GM12878 (cell line): Measurements from ENCODE around the gene LRRC8D. TPM values are rescaled to one million over a fixed set of nuclear protein-coding genes. Genes with fewer than 3 reads are reported as not detected.

Experiments used
- ATAC-seq: fragments of 200-7000 bp; cut with Tn5 transposase; 3 replicates; pipeline ENCODE4 v1.9.1; 2020; ENCODE audit warnings: mild to moderate bottlenecking, moderate library complexity
- BruUV-seq: library from RNA; stranded (reverse); fragments of 400-500 nt; replicated peaks from 2 replicates; lab custom pipeline; 2021; lab: Mats Ljungman, UMichigan
- CTCF ChIA-PET: fragments of 300-600 bp; sonication (Branson Sonifier 250); formaldehyde crosslinking; extraction: SDS; loops from one replicate; lab custom pipeline; 2021; ENCODE audit warnings: inconsistent platforms; lab: Yijun Ruan, JAX
- POLR2A ChIA-PET: fragments of 350-600 bp; formaldehyde crosslinking; extraction: SDS; loops from one replicate; lab custom pipeline; 2021; ENCODE audit warnings: inconsistent platforms; lab: Charles Lee
- RAD21 ChIA-PET: fragments of 300-600 bp; sonication (Branson Sonifier 250); formaldehyde crosslinking; loops from one replicate; lab custom pipeline; 2023; ENCODE audit warnings: antibody characterized with exemption; ENCODE audit not compliant: unreplicated experiment; lab: Charles Lee
- SMC1A ChIA-PET: fragments of 300-600 bp; sonication (Branson Sonifier 250); formaldehyde crosslinking; loops from one replicate; lab custom pipeline; 2023; ENCODE audit not compliant: unreplicated experiment, uncharacterized antibody; lab: Charles Lee
- DNase-seq: peaks from one replicate; pipeline ENCODE4 v3.0.0-alpha.2; 2011; ENCODE audit warnings: low read depth, low spot score
- FAIRE-seq: peaks from 3 replicates; lab custom pipeline; 2011; peaks lifted over from hg19 to GRCh38; lab: Jason Lieb, UNC
- H2AFZ ChIP-seq: 2 replicates; pipeline ENCODE4 v1.6.0; 2011; ENCODE audit warnings: low read depth, low read length, control low read depth; ENCODE audit not compliant: control insufficient read depth
- H3K27ac ChIP-seq: 2 replicates; pipeline ENCODE4 v1.5.1; 2011; ENCODE audit warnings: control low read depth; ENCODE audit not compliant: control insufficient read depth, insufficient read depth
- H3K27me3 ChIP-seq, 2 experiments: replicated peaks in 1 of 2; 2 replicates each; pipeline versions ENCODE4 v1.6.0 to v1.6.1; 2011; ENCODE audit warnings: low read length in 1 of 2; ENCODE audit not compliant: control insufficient read depth in 2 of 2, insufficient read depth in 2 of 2
- H3K36me3 ChIP-seq, 2 experiments: 2 replicates each; pipeline ENCODE4 v1.5.1; 2011; ENCODE audit warnings: low read length in 1 of 2; ENCODE audit not compliant: control insufficient read depth in 2 of 2, insufficient read depth in 2 of 2
- H3K4me1 ChIP-seq: 2 replicates; pipeline ENCODE4 v1.6.1; 2011; ENCODE audit warnings: mild to moderate bottlenecking, low read length, moderate library complexity, mixed read lengths; ENCODE audit not compliant: control insufficient read depth, insufficient read depth
- H3K4me2 ChIP-seq: 2 replicates; pipeline ENCODE4 v1.6.0; 2011; ENCODE audit warnings: control low read depth; ENCODE audit not compliant: control insufficient read depth, insufficient read depth
- H3K4me3 ChIP-seq: fragments of 200-600 bp; sonication (generic); 2 replicates; pipeline ENCODE4 v1.5.1; 2016
- H3K79me2 ChIP-seq: 2 replicates; pipeline ENCODE4 v1.6.0; 2011; ENCODE audit warnings: low read length; ENCODE audit not compliant: control insufficient read depth, insufficient read depth
- H3K9ac ChIP-seq: 2 replicates; pipeline ENCODE4 v1.8.0; 2011; ENCODE audit warnings: low read length, control low read depth, mixed read lengths; ENCODE audit not compliant: control insufficient read depth, insufficient read depth
- H3K9me3 ChIP-seq: replicated peaks from 3 replicates; pipeline ENCODE4 v1.5.1; 2011; ENCODE audit warnings: mild to moderate bottlenecking, low read length; ENCODE audit not compliant: control insufficient read depth, insufficient read depth
- H4K20me1 ChIP-seq: 2 replicates; pipeline ENCODE4 v1.6.0; 2011; ENCODE audit not compliant: control insufficient read depth, insufficient read depth
- ATF7 ChIP-seq: fragments of 450-650 bp; IDR thresholded peaks from 2 replicates; pipeline ENCODE4 v1.6.1; 2016; ENCODE audit warnings: low read depth, mild to moderate bottlenecking
- CHD2 ChIP-seq: IDR thresholded peaks from 2 replicates; pipeline ENCODE4 v1.6.1; 2011; ENCODE audit warnings: low read depth, low read length, improper control_type of control experiment, borderline replicate concordance
- CREM ChIP-seq: IDR thresholded peaks from 2 replicates; pipeline ENCODE4 v1.6.1; 2014; ENCODE audit warnings: antibody characterized with exemption, low read depth
- EP300 ChIP-seq, 2 experiments: fragments of 150-350 bp in 1 of 2; IDR thresholded peaks; 2 replicates each; pipeline ENCODE4 v1.6.1; 2011 to 2012; ENCODE audit warnings: low read depth in 2 of 2, low read length in 2 of 2, borderline replicate concordance in 1 of 2, improper control_type of control experiment in 1 of 2, inconsistent platforms in 1 of 2; ENCODE audit not compliant: control insufficient read depth in 1 of 2
- FOXK2 ChIP-seq: fragments of 450-650 bp; IDR thresholded peaks from 2 replicates; pipeline ENCODE4 v1.6.1; 2017; ENCODE audit warnings: mild to moderate bottlenecking, moderate library complexity
- HDAC6 ChIP-seq: fragments of 200-600 bp; sonication (generic); IDR thresholded peaks from one replicate; pipeline ENCODE4 v1.8.0; 2017; ENCODE audit warnings: antibody characterized with exemption; ENCODE audit not compliant: unreplicated experiment
- NR2F1 ChIP-seq: fragments of 450-650 bp; conservative IDR thresholded peaks from 2 replicates; pipeline ENCODE4 v1.6.1; 2017; ENCODE audit warnings: mild to moderate bottlenecking
- PAX5 ChIP-seq: IDR thresholded peaks from 2 replicates; pipeline ENCODE4 v1.6.1; 2011; ENCODE audit warnings: low read depth, low read length, borderline replicate concordance
- PBX3 ChIP-seq: IDR thresholded peaks from 2 replicates; pipeline ENCODE4 v1.6.1; 2011; ENCODE audit warnings: mild to moderate bottlenecking, low read depth, low read length, moderate library complexity; ENCODE audit not compliant: insufficient replicate concordance
- POU2F2 ChIP-seq: IDR thresholded peaks from 3 replicates; pipeline ENCODE4 v1.6.1; 2011; ENCODE audit warnings: low read depth, mild to moderate bottlenecking, low read length, borderline replicate concordance
- TCF3 ChIP-seq: IDR thresholded peaks from 2 replicates; pipeline ENCODE4 v1.6.1; 2012; ENCODE audit warnings: low read depth, mild to moderate bottlenecking, low read length, borderline replicate concordance; ENCODE audit not compliant: insufficient read depth
- YBX1 ChIP-seq: fragments of 450-650 bp; IDR thresholded peaks from 2 replicates; pipeline ENCODE4 v1.6.1; 2016; ENCODE audit warnings: antibody characterized with exemption
- YY1 ChIP-seq: IDR thresholded peaks from 2 replicates; pipeline ENCODE4 v1.6.1; 2011; ENCODE audit warnings: low read depth, mild to moderate bottlenecking, low read length
- ZNF274 ChIP-seq: IDR thresholded peaks from one replicate; pipeline ENCODE4 v1.8.0; 2011; ENCODE audit not compliant: insufficient read length, insufficient read depth
- WGBS: methylation state at CpG from one replicate; pipeline ENCODE4 v1.1.6; 2016; ENCODE audit warnings: low lambda C conversion rate; ENCODE audit not compliant: insufficient replicate concordance, insufficient coverage; ENCODE audit errors: missing lambda C conversion rate; 5-methylcytosine and 5-hydroxymethylcytosine counted together
- in situ Hi-C: fragments of 300-500 bp; cut with MboI; formaldehyde crosslinking; loops from 9 replicates; pipeline ENCODE4 v1.14.3; 2018; ENCODE audit warnings: mixed read lengths
- intact Hi-C: fragments of 100-400 bp; cut with micrococcal nuclease; formaldehyde crosslinking; loops from one replicate; pipeline ENCODE4 v1.14.2; 2022; ENCODE audit not compliant: unreplicated experiment
- polyA plus RNA-seq, 11 experiments: library from polyadenylated mRNA; depleted of rRNA in 4 of 11; unstranded in 6 of 11; stranded (reverse) in 5 of 11; fragments of >200 nt; fragmentation: Nextera tagmentation in 4 of 11; fragmentation: Illumina TruSeq in 1 of 11; extraction: Ambion mirVana in 4 of 11; extraction: Trizol in 1 of 11; gene quantifications; 1 replicate in 1 of 11; 2 replicates in 10 of 11; pipeline versions ENCODE4 v1.2.1 to v1.2.3, GENCODE V29; 2011 to 2016; ENCODE audit warnings: inconsistent platforms in 2 of 11, missing spikeins in 2 of 11, low read depth in 1 of 11
- total RNA-seq, 4 experiments: library from RNA; depleted of rRNA in 3 of 4; stranded (reverse); fragments of >200 nt in 3 of 4; fragmentation: Illumina TruSeq in 1 of 4; extraction: Trizol in 1 of 4; gene quantifications; 2 replicates each; pipeline versions ENCODE4 v1.2.1 to v1.2.3, GENCODE V29; 2013 to 2021

The LRRC8D gene
- total and polyA plus RNA-seq, 10 of the 15 experiments (the other 5 are each of a cell fraction or from before 2014, with no cell fraction given): 5.6 to 44.1 (median 26.8) TPM

DNA sequence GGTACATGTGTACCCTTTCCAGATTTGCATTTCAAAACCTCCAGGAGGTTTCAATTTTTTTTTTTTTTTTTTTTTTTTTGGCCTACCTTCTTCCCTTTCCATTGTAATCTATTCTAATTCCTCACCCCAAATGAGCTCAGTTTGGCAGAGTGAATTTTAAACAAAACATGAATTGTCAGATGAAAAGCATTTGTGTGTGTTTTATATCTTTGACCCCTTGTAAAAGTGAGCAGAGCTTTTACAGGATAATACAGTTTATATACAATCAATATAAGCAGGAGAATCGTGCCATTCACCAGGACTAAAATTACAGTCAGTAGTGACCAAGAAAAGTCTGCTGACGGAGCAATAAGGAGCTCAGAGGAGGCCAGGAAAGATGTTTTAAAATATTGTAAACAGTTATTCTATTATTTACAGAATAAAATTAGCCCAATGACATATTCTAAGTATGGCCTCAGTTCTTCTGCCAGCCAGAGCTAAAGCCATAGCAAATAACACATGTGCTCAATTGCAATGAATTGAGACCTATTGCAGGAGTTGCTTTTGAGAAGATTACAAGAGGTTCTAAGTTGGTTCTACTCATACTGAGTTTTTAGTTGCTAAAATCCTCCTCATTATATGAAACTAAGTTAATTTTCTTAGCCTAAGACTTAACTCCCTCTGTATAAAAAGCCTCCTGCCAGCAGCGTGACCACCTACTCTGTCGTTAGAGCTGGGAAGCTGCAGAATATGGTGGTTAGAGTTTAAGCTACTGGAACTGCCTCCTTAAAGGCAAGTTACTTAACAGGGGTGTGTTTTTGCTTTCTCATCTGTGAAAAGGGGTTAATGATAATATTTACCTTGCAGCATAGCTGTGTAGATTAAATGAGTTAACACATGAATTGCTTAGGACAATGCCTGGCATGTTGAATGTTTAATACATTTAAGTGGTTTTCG is 123.3 kb downstream of the LRRC8D start:
- in situ Hi-C loops: no loop called here
- Histone ChIP-seq H3K27ac (no peak overlapping the region), H3K9me3 (no peaks in the 10 kb centered on the region), H3K79me2 (no peaks in the 10 kb centered on the region), H4K20me1 (no peaks in the 10 kb centered on the region), H3K4me1 (peaks cover 28% of the 10 kb centered on the region), H3K36me3 (no peaks in the 10 kb centered on the region), H2AFZ (no peak overlapping the region), H3K27me3 (no peaks in the 10 kb centered on the region), H3K9ac (no peak overlapping the region), H3K4me2 (no peak overlapping the region), H3K4me3 (no peak overlapping the region)
- ATAC-seq: no peak
- no peak for FAIRE-seq
- intact Hi-C loops: no loop called here
- POLR2A ChIA-PET: interaction anchor here (0.6 to 1.0 kb wide), 4 partner anchors 13 to 314 kb away, joined by 4 to 10 read pairs (median 6); no protein-coding TSS in a partner anchor
- CTCF ChIA-PET: interaction anchor here (0.7 to 0.9 kb wide), 3 partner anchors 10 to 98 kb away, joined by 3 to 6 read pairs (median 3); no protein-coding TSS in a partner anchor
- 85% methylated on average over 5 of the region's 5 CpGs for WGBS
- no peak for DNase-seq
- SMC1A ChIA-PET: interaction anchor here (0.8 to 1.3 kb wide), 4 partner anchors 9 to 121 kb away, joined by 3 to 5 read pairs (median 4); no protein-coding TSS in a partner anchor
- RAD21 ChIA-PET: interaction anchor here (1.3 kb wide), 1 partner anchor 108 kb away, joined by 3 read pairs; no protein-coding TSS in a partner anchor
- TF ChIP-seq YY1 (no peak), NR2F1 (no peak), HDAC6 (no peak), EP300 (IDR thresholded peaks at IDR 0.05; ENCODE audit: borderline replicate concordance in 1 of 2, control insufficient read depth in 1 of 2, low read depth in 2 of 2, low read length in 2 of 2) (no peak), ATF7 (no peak), TCF3 (no peak), POU2F2 (no peak), ZNF274 (no peak), FOXK2 (no peak), CHD2 (no peak), CREM (no peak), YBX1 (no peak), PAX5 (no peak), PBX3 (no peak)
- BruUV-seq: no TSS peak
